CD4-positive, alpha-beta T cell (primary cell): ENCODE data around the gene OSBPL6. TPM values are rescaled to one million over a fixed set of nuclear protein-coding genes. Genes with fewer than 3 reads are reported as not detected.

Experiments used
- ATAC-seq: fragments of 200-7000 bp; cut with Tn5 transposase; one replicate; pipeline ENCODE4 v1.10.0; 2022; ENCODE audit warnings: mild to moderate bottlenecking; ENCODE audit not compliant: poor library complexity
- CTCF ChIA-PET: fragments of 350-600 bp; sonication (Branson Sonifier 250); formaldehyde crosslinking; loops from one replicate; lab custom pipeline; 2021; ENCODE audit warnings: antibody characterized with exemption, inconsistent platforms; lab: Charles Lee
- POLR2A ChIA-PET: fragments of 350-600 bp; sonication (Branson Sonifier 250); formaldehyde crosslinking; loops from one replicate; lab custom pipeline; 2021; ENCODE audit warnings: antibody characterized with exemption, inconsistent platforms; lab: Charles Lee
- DNase-seq, 14 experiments: peaks; one replicate each; pipeline ENCODE4 v3.0.0-alpha.2; 2013 to 2020; ENCODE audit warnings: mixed read lengths in 2 of 14
- H3K27ac ChIP-seq, 2 donors: one replicate each; pipeline versions ENCODE4 v1.5.1 to v1.7.0; 2013; ENCODE audit warnings: low read length in 2 of 2, low read depth in 1 of 2, mild to moderate bottlenecking in 1 of 2
- H3K27me3 ChIP-seq, 2 experiments: 1 replicate in 1 of 2; 2 replicates in 1 of 2; pipeline versions ENCODE4 v1.6.1 to v1.7.0; 2013; ENCODE audit warnings: low read length in 2 of 2, control low read depth in 1 of 2, mild to moderate bottlenecking in 1 of 2, moderate library complexity in 1 of 2; ENCODE audit not compliant: insufficient read depth in 2 of 2, control insufficient read depth in 1 of 2
- H3K36me3 ChIP-seq: one replicate; pipeline ENCODE4 v1.6.1; 2013; ENCODE audit warnings: low read length, control low read depth; ENCODE audit not compliant: insufficient read depth
- H3K4me1 ChIP-seq: one replicate; pipeline ENCODE4 v1.6.1; 2013; ENCODE audit warnings: low read length, control low read depth; ENCODE audit not compliant: insufficient read depth
- H3K4me3 ChIP-seq: one replicate; pipeline ENCODE4 v1.5.1; 2013; ENCODE audit warnings: mild to moderate bottlenecking, low read length, moderate library complexity
- H3K9me3 ChIP-seq, 2 experiments: 1 replicate in 1 of 2; 2 replicates in 1 of 2; pipeline versions ENCODE4 v1.6.1 to v1.7.0; 2013; ENCODE audit warnings: low read length in 2 of 2, mild to moderate bottlenecking in 2 of 2, control low read depth in 1 of 2, moderate library complexity in 1 of 2; ENCODE audit not compliant: control insufficient read depth in 1 of 2, insufficient read depth in 1 of 2
- H3K27ac Mint-ChIP-seq: one replicate; pipeline ENCODE4 v1.8.0; 2020; ENCODE audit warnings: mixed read lengths
- H3K27me3 Mint-ChIP-seq: one replicate; pipeline ENCODE4 v1.8.0; 2021; ENCODE audit warnings: mixed read lengths
- H3K36me3 Mint-ChIP-seq: one replicate; pipeline ENCODE4 v1.8.0; 2021; ENCODE audit warnings: low read depth, mixed read lengths
- H3K4me1 Mint-ChIP-seq: one replicate; pipeline ENCODE4 v1.8.0; 2021; ENCODE audit warnings: low read depth, mixed read lengths
- H3K4me3 Mint-ChIP-seq: one replicate; pipeline ENCODE4 v1.8.0; 2020; ENCODE audit warnings: mild to moderate bottlenecking, mixed read lengths
- H3K9me3 Mint-ChIP-seq: one replicate; pipeline ENCODE4 v1.8.0; 2020; ENCODE audit warnings: mixed read lengths
- CTCF ChIP-seq: fragments of 200-600 bp; IDR thresholded peaks from one replicate; pipeline ENCODE4 v1.8.0; 2022; ENCODE audit warnings: antibody characterized with exemption, mild to moderate bottlenecking
- intact Hi-C, 2 experiments: fragments of 100-400 bp; cut with DNase I in 1 of 2; cut with micrococcal nuclease in 1 of 2; formaldehyde crosslinking; loops; one replicate each; pipeline versions ENCODE4 v1.15.1 to v1.9.0; 2023 to 2025; cut with DNase I, micrococcal nuclease
- total RNA-seq, 174 experiments: library from RNA in 2 of 174; stranded (reverse) in 2 of 174; gene quantifications; one replicate each; pipeline ENCODE4 v1.2.3 and lab custom pipeline; 2021 to 2026

Gene OSBPL6
- total RNA-seq, 2 experiments from 2014 or later = 0.08 to 0.11 TPM

GRCh38 chr2:178242552-178242883 is 48.2 kb downstream of the OSBPL6 start:
- Histone ChIP-seq H3K27ac (no peak overlapping the region), H3K27me3 (no peaks in the 10 kb centered on the region), H3K36me3 (no peaks in the 10 kb centered on the region), H3K9me3 (no peaks in the 10 kb centered on the region), H3K4me1 (no peaks in the 10 kb centered on the region), H3K4me3 (no peak overlapping the region)
- no peak for ATAC-seq
- peaks cover 22% of the 10 kb centered on the region for H3K27me3 Mint-ChIP-seq
- no peak for DNase-seq
- no peak for TF ChIP-seq CTCF
- POLR2A ChIA-PET = no interaction called here
- no peaks in the 10 kb centered on the region for H3K9me3 Mint-ChIP-seq
- CTCF ChIA-PET = no interaction called here
- H3K4me3 Mint-ChIP-seq = no peak overlapping the region
- H3K27ac Mint-ChIP-seq = no peak overlapping the region
- no peaks in the 10 kb centered on the region for H3K36me3 Mint-ChIP-seq
- H3K4me1 Mint-ChIP-seq = no peaks in the 10 kb centered on the region
- intact Hi-C loops = no loop called here

- Mint-ChIP-seq H3K36me3 (no peaks in the 10 kb centered on the region), H3K4me1 (no peaks in the 10 kb centered on the region), H3K27ac (no peak overlapping the region), H3K9me3 (no peaks in the 10 kb centered on the region), H3K27me3 (peaks cover 14% of the 10 kb centered on the region), H3K4me3 (no peak overlapping the region)
- DNase-seq = no peak
- Histone ChIP-seq H3K27me3 (no peaks in the 10 kb centered on the region), H3K9me3 (no peaks in the 10 kb centered on the region), H3K4me3 (no peak overlapping the region), H3K27ac (no peak overlapping the region), H3K4me1 (no peaks in the 10 kb centered on the region), H3K36me3 (no peaks in the 10 kb centered on the region)
- ChIA-PET CTCF (no interaction called here), POLR2A (no interaction called here)
- intact Hi-C loops = no loop called here
- no peak for TF ChIP-seq CTCF
- ATAC-seq = no peak
Observed at GRCh38 chr2:178243961-178244360, 49.6 kb downstream of the OSBPL6 start.

GRCh38 chr2:178244777-178245176 is 50.5 kb downstream of the OSBPL6 start:
- Mint-ChIP-seq H3K4me1 (no peaks in the 10 kb centered on the region), H3K4me3 (no peak overlapping the region), H3K9me3 (no peaks in the 10 kb centered on the region), H3K27me3 (peaks cover 14% of the 10 kb centered on the region), H3K36me3 (no peaks in the 10 kb centered on the region), H3K27ac (no peak overlapping the region)
- H3K9me3 ChIP-seq = no peaks in the 10 kb centered on the region
- no peaks in the 10 kb centered on the region for H3K36me3 ChIP-seq
- intact Hi-C loops = no loop called here
- H3K4me3 ChIP-seq = no peak overlapping the region
- ChIA-PET CTCF (no interaction called here), POLR2A (no interaction called here)
- DNase-seq (no peak), ATAC-seq (no peak)
- H3K27me3 ChIP-seq = no peaks in the 10 kb centered on the region
- TF ChIP-seq CTCF = no peak
- no peak overlapping the region for H3K27ac ChIP-seq
- no peaks in the 10 kb centered on the region for H3K4me1 ChIP-seq
